BJ (cell line): Measurements from ENCODE around the gene TMEM19. TPM values are rescaled to one million over a fixed set of nuclear protein-coding genes. Genes with fewer than 3 reads are reported as not detected.
"Not testable (repeated sequence)": the region's sequence is repeated elsewhere in the genome, so short reads cannot be mapped to it uniquely, and the experiment has no call there.

Experiments
- CTCF ChIA-PET: fragments of 350-600 bp; formaldehyde crosslinking; extraction: SDS; loops from one replicate; lab custom pipeline; 2021; ENCODE audit warnings: antibody characterized with exemption, inconsistent platforms; lab: Yijun Ruan, JAX
- POLR2A ChIA-PET: fragments of 300-600 bp; sonication (Branson Sonifier 250); formaldehyde crosslinking; extraction: SDS; loops from one replicate; lab custom pipeline; 2021; ENCODE audit warnings: antibody characterized with exemption; lab: Charles Lee
- DNase-seq: peaks from one replicate; pipeline ENCODE4 v3.0.0-alpha.2; 2011; ENCODE audit warnings: low read depth
- H3K27me3 ChIP-seq: 2 replicates; pipeline ENCODE4 v1.6.0; 2011; ENCODE audit warnings: low read length; ENCODE audit not compliant: control insufficient read depth, insufficient read depth
- H3K36me3 ChIP-seq: 2 replicates; pipeline ENCODE4 v1.5.1; 2011; ENCODE audit warnings: low read length; ENCODE audit not compliant: control insufficient read depth, insufficient read depth
- H3K4me3 ChIP-seq: 2 replicates; pipeline ENCODE4 v1.5.1; 2011; ENCODE audit warnings: low read depth, mild to moderate bottlenecking, control low read depth, low read length
- polyA plus RNA-seq: library from polyadenylated mRNA; depleted of rRNA; stranded (reverse); fragments of >200 nt; gene quantifications from 2 replicates; pipeline ENCODE4 v1.2.3, GENCODE V29; 2011
- TF ChIP-seq, protein P1 (sequence below): IDR thresholded peaks from 2 replicates; pipeline ENCODE4 v1.5.1; 2011; ENCODE audit warnings: low read depth, mild to moderate bottlenecking, control low read depth, inconsistent platforms, low read length, moderate library complexity; ENCODE audit not compliant: insufficient read depth

Gene TMEM19
- polyA plus RNA-seq, 1 experiment, result 18.4 TPM

DNA sequence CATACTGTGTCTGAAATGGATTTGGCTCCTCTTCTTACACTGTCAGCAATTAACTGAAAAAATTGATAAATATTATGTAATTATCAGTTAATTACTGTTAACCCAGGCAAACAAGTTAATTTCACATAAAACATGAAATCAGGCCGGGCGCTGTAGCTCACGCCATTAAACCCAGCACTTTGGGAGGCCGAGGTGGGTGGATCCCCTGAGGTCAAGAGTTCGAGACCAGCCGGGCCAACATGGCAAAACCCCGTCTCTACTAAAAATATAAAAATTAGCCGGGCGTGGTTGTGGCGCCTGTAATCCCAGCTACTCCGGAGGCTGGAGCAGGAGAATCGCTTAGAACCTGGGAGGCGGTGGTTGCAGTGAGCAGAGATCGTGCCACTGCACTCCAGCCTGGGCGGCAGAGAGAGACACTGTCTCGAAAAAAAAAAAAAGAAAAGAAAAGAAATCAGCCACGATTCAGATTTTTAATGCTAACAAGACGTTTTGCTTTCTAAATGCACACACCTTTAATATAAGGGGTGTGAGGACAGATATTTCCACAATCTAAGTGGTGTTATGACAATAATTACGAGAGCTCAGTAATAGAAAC is 473 bp upstream of the TMEM19 start:
- POLR2A ChIA-PET, result interaction anchor here (1.0 kb wide), 1 partner anchor 22 kb away, joined by 3 read pairs; the partner anchor contains the start of gene ZFC3H1
- Histone ChIP-seq H3K4me3 (peak overlapping the region; percentile 85), H3K27me3 (no peaks in the 10 kb centered on the region), H3K36me3 (no peaks in the 10 kb centered on the region)
- CTCF ChIA-PET, result interaction anchor here (1.0 to 2.4 kb wide), 7 partner anchors 11 to 61 kb away, joined by 3 to 10 read pairs (median 7); partner anchors contain the start of genes THAP2 and ZFC3H1
- DNase-seq, result no peak
- TF ChIP-seq, protein P1, sequence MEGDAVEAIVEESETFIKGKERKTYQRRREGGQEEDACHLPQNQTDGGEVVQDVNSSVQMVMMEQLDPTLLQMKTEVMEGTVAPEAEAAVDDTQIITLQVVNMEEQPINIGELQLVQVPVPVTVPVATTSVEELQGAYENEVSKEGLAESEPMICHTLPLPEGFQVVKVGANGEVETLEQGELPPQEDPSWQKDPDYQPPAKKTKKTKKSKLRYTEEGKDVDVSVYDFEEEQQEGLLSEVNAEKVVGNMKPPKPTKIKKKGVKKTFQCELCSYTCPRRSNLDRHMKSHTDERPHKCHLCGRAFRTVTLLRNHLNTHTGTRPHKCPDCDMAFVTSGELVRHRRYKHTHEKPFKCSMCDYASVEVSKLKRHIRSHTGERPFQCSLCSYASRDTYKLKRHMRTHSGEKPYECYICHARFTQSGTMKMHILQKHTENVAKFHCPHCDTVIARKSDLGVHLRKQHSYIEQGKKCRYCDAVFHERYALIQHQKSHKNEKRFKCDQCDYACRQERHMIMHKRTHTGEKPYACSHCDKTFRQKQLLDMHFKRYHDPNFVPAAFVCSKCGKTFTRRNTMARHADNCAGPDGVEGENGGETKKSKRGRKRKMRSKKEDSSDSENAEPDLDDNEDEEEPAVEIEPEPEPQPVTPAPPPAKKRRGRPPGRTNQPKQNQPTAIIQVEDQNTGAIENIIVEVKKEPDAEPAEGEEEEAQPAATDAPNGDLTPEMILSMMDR, result no peak

DNA sequence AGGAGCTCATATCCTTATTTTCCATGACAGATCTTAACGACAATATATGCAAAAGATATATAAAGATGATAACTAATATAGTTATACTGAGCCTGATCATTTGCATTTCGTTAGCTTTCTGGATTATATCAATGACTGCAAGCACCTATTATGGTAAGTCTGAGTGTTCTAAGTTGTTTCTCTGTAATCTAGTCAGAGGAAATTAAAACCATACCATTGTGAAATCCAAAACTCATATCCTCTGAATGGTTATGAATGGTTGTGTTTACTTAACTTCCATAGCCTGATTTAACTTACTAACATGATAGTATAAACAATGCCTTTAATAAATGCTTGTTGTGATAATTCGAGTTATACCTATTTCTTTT is 760 bp downstream of the TMEM19 start:
- POLR2A ChIA-PET, result interaction anchor here (1.0 kb wide), 1 partner anchor 24 kb away, joined by 3 read pairs; no protein-coding TSS in a partner anchor
- CTCF ChIA-PET, result interaction anchor here (0.9 to 2.4 kb wide), 7 partner anchors 9 to 60 kb away, joined by 3 to 10 read pairs (median 3); partner anchors contain the start of genes THAP2 and ZFC3H1
- TF ChIP-seq, protein P1, result no peak
- H3K36me3 ChIP-seq, result no peaks in the 10 kb centered on the region
- peak overlapping the region; percentile 85 for H3K4me3 ChIP-seq
- DNase-seq, result no peak
- no peaks in the 10 kb centered on the region for H3K27me3 ChIP-seq

DNA sequence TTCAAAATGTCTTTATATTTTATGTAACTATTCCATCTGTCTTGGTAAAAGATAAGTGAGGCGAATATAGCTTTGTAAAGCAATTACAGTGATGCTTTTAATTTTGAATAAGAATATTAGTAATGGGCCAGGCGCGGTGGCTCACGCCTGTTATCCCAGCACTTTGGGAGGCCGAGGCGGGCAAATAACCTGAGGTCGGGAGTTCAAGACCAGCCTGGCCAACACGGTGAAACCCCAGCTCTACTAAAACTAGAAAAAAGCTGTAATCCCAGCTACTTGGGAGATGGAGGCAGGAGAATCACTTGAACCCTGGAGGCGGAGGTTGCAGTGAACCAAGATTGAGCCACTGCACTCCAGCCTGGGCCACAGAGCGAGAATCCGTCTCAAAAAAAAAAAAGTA is 1.3 kb downstream of the TMEM19 start:
- DNase-seq, H3K36me3 ChIP-seq, POLR2A ChIA-PET, H3K27me3 ChIP-seq: not testable (repeated sequence)
- H3K4me3 ChIP-seq, result peak overlapping the region; percentile 85
- CTCF ChIA-PET, result interaction anchor here (0.6 to 2.0 kb wide), 5 partner anchors 9 to 203 kb away, joined by 3 to 9 read pairs (median 3); no protein-coding TSS in a partner anchor

DNA sequence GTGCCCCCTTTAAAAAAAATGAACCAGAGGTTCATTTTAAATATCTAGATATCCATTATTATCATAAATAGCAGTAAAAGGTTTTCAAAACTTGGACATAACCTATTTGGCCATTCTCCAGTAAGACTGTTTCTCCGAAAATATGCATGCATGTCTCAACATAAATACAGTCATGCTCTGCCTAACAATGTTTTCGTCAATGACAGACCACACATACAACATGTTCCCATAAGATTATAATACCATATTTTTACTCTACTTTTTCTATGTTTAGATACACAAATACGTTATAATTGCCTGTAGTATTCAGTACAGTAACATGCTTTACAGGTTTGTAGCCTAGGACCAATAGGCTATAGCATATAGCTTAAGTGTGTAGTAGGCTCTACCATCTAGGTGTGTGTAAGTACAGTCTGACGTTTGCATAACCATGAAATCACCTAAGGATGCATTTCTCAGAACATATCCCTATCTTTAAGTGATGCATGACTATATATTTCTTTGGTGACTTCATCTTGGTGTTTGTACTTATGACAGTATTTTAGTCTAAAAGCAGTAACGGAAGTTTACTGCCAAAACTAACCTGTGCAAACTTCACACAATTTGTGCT is 3.2 kb downstream of the TMEM19 start:
- H3K36me3 ChIP-seq, result no peaks in the 10 kb centered on the region
- ChIA-PET POLR2A (no interaction called here), CTCF (no interaction called here)
- H3K27me3 ChIP-seq, result no peaks in the 10 kb centered on the region
- no peak overlapping the region for H3K4me3 ChIP-seq
- TF ChIP-seq, protein P1, result no peak
- no peak for DNase-seq

DNA sequence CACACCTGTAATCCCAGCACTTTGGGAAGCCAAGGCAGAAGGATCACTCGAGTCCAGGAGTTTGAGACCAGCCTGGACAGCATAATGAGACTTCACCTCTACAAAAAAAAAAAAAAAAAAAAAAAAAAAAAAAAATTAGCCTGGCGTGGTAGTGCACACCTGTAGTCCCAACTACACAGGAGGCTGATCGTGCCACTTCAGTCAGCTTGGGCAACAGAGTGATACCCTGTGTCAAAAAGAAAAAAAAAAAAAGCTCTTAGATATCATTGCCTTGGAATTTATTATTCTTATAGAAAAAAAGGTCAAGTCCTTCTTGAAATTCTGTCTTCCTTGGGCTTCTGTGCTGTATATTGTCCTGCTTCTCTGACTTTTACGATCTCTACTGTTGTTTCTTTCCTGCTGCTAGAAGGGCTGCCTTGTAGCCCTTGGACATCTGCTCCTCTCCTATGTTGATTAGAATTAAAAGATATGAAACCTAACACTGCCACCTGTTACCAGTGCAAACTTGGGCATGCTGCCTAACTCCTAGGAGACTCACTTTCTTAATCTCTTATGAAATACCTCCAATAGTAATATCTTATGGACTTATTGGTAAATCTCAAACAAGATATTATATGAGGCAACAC is 5.7 kb downstream of the TMEM19 start:
- ChIA-PET POLR2A (no interaction called here), CTCF (no interaction called here)
- no peak overlapping the region for H3K4me3 ChIP-seq
- DNase-seq, result no peak
- TF ChIP-seq, protein P1, result no peak
- no peaks in the 10 kb centered on the region for H3K27me3 ChIP-seq
- no peaks in the 10 kb centered on the region for H3K36me3 ChIP-seq
